GM12891 (cell line): ENCODE results near the gene TMEM89.

ENCODE experiments used
- DNase-seq: peaks from one replicate; pipeline ENCODE4 v3.0.0; 2011; ENCODE audit warnings: low spot score; ENCODE audit not compliant: insufficient read length
- FAIRE-seq: peaks from 2 replicates; lab custom pipeline; 2011; peaks lifted over from hg19 to GRCh38; lab: Jason Lieb, UNC
- PAX5 ChIP-seq: IDR thresholded peaks from 2 replicates; pipeline ENCODE4 v1.6.1; 2011; ENCODE audit warnings: low read length, moderate library complexity, mild to moderate bottlenecking; ENCODE audit not compliant: insufficient read depth, severe bottlenecking
- POLR2A ChIP-seq: IDR thresholded peaks from 2 replicates; pipeline ENCODE4 v1.6.1; 2011; ENCODE audit warnings: low read depth, low read length, control low read depth
- POLR2AphosphoS5 ChIP-seq: IDR thresholded peaks from 2 replicates; pipeline ENCODE4 v1.6.1; 2011; ENCODE audit warnings: low read depth, low read length, control low read depth
- POU2F2 ChIP-seq: IDR thresholded peaks from 2 replicates; pipeline ENCODE4 v1.6.1; 2011; ENCODE audit warnings: low read depth, mild to moderate bottlenecking, control low read depth, low read length, moderate library complexity
- SPI1 ChIP-seq: IDR thresholded peaks from 2 replicates; pipeline ENCODE4 v1.6.1; 2011; ENCODE audit warnings: low read depth, low read length, control low read depth
- TAF1 ChIP-seq: IDR thresholded peaks from 2 replicates; pipeline ENCODE4 v1.6.1; 2011; ENCODE audit warnings: low read depth, low read length, control low read depth

TMEM89 gene

DNA sequence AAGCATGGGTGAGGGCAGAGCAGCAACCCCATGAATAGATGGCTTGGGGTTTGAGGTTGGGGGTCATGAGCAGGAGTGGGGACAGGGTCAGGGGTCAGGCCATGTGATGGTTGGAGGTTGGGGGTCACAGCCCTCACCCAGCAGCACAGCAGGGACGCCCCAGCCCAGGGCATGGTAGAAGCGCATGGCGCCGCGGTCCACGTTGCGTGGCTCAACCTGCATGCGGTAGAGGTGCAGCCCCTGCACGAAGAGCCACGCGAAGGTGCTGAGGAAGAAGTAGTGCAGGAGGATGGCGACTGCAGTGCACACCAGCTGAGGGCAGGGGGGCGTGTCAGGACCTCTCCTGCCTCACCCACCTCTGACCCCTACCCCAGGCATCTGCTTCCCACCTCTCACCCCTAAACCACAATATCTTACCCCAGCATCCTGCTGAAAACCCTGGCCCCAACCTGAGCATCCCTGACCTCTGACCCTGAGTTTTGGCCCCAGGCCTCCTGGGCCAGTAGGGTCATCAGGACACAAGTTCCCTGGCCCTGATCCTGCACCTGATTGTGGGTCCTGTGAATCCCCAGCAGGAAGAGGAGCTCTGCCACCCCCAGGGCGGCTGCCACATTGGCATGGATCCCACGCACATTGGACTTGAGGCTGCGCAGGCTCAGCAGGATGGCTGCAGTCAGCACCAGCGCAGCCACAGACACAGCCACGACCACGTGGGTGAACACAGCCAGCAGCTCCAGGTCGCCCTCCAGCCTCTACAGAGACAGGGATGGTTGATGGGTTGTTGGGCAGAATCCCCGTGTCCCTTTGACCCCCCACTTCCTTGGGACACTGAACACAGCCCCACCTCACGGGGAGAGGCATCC, 23.6 kb upstream of the TMEM89 start:
- FAIRE-seq (no peak), DNase-seq (no peak)
- no peak for TF ChIP-seq POLR2A
- no peak for TF ChIP-seq TAF1
- no peak for TF ChIP-seq POU2F2
- TF ChIP-seq POLR2AphosphoS5, result no peak
- TF ChIP-seq PAX5, result no peak
- TF ChIP-seq SPI1, result no peak

DNA sequence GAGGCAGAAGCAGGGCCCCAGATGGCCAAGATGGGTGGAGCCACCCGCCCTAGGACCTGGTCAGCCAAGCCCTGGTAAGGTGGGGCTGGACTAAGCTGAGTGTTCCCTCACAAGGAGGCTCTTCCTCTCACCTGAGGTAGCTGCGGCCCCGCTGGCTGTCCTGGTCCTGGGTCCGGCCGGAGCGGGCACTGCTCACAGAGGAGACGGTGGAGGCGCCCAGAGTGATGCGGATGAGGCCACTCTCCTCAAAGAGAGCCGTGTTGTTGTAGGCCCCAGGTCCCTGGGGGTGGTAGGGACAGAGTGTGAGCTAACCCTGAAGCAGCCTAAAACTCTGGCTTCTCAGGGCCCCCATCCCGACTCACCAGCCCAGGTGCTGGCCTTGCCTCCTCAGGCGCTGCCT, 21.0 kb upstream of the TMEM89 start:
- no peak for TF ChIP-seq POLR2A
- no peak for TF ChIP-seq SPI1
- no peak for TF ChIP-seq POU2F2
- no peak for TF ChIP-seq PAX5
- no peak for TF ChIP-seq POLR2AphosphoS5
- TF ChIP-seq TAF1, result no peak
- FAIRE-seq (no peak), DNase-seq (no peak)

DNA sequence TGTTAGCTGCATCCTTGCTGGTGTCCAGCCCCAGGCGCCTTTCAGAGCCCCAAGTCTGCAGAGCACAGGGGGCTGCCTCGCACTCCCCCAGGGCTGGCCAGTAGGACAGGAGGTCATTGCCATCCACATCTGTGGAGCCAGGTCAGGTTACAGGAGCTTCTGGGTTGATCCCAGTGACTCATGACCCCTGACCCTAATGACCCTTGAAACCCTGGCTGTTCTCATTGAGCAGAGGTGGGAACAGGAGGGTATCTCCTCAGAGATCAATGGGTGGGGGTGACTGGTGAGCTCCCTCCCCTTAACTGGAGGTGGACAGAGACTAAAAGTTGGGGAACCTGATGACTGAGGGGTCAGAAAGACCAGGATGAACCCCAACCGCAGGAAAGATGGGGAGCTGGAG, 19.8 kb upstream of the TMEM89 start:
- no peak for TF ChIP-seq PAX5
- no peak for TF ChIP-seq POU2F2
- TF ChIP-seq SPI1, result no peak
- no peak for TF ChIP-seq POLR2AphosphoS5
- no peak for TF ChIP-seq POLR2A
- no peak for FAIRE-seq
- no peak for DNase-seq

DNA sequence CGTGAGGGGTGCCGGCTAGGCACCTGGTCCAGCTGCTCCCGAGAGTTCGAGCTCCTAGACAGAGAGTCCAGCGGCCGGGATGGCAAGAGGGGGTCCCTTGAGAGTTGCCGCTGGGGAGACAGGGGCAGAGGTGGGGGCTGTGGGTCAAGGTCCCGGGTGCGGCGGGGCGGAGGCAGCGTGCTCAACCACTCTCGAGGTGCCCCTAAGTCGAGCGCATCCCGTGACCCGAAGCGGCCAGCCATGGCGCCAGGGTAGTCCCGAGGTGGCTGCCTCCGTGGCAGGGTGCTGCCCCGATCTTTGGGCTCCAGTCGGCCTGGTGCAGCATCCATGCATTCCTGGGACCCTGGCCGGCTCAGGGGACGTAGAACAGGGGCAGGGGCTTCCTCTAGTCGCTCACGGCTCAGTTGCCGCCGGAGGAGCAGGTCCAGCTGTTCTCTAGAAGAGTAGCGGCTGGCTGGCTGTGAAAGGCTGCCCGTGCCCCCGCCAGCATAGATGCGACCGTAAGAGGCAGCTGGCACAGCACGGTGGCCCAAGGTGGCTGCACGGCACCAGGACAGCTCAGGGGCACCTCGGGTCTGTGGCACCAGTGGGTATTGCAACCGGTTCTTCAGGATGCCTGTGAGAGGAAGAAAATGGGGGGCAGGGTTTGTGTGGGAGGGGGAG, 18.5 kb upstream of the TMEM89 start:
- TF ChIP-seq POU2F2 (no peak), PAX5 (no peak), SPI1 (no peak), POLR2A (no peak)
- FAIRE-seq (no peak), DNase-seq (no peak)

DNA sequence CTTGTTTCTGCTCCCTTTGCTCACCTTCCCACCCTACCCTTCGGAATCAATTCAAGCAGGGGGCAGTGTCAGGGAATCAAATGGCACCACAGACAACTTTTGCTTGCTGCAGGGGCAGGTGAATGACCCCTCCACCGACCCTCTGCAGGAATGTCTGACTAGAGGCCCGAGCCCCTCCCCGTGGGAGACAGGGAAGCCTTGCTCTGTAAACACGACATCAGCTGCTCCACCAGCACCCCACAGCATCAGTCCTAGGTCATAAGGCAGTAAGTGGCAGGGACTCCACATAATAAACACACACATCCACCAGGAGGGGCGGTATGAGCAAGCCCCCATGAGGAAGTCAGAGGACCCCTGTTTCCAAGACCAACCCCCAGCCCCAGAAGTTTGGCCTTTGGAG, 15.7 kb upstream of the TMEM89 start:
- DNase-seq, result no peak
- FAIRE-seq, result no peak
- TF ChIP-seq TAF1 (no peak), POLR2AphosphoS5 (no peak), POLR2A (no peak), SPI1 (no peak), POU2F2 (no peak), PAX5 (no peak)

DNA sequence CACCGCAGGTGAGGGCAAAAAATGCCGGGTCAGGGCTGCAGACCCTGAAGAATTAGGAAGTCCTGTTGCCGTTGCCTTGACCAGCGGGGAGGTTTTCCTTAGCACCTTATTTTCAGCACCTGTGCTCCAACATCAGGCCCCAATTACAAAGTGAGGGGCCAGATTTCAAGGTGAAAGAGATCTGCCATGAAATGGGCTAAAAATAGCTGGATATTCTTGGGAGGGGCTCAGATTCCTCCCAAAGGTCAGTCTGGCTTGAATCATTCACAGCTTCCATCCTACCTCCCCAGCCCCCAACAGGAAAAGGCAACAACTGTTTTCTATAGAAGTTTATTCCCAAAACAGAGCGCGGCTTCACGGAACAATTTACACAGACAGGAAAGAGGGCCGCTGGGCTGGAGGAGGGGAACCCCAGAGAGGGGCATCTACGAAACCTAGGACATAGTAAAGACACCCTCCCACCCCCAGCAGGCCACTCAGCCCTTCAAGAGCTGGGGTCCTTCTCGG, 14.6 kb upstream of the TMEM89 start:
- no peak for TF ChIP-seq POLR2A
- TF ChIP-seq POU2F2, result no peak
- no peak for TF ChIP-seq SPI1
- TF ChIP-seq TAF1, result no peak
- TF ChIP-seq POLR2AphosphoS5, result no peak
- FAIRE-seq (no peak), DNase-seq (no peak)

DNA sequence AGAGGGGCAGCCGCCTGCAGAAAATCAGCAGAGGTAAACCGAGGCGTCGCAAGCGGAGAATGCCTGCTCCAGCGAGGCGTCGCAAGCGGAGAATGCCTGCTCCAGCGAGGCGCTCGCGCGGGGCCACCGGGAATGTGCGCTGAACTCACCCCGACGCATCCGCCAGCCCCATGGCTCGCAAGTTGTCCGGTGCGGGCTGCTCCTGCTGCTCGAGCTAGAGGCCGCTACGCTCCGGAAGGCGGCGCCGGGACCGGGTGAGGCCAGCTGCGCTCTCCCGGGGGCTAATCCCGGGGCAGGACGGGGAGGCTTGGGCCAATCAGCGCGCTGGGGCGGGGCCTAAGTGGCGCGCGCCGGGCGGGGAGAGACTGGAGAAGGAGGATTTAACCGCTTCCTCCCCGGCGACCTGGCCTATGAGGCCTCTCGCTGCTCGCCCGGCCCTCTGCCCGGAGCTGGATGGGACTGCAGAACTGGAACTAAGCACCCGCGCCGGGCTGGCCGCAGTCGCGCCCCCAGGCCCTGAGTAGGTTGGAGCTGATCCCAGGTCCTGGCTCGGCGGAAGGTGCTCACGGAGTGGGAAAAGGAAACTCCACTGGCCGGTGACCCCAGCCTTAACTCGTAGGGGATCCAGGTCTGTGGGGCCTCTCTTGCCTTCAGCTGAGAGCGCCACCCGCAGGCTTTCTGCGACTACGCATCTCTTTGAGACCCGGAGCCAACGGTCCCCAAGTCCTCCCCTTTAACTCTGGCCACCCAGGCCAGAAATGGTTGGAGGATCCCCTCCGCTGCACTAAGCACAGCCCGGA, 13.9 kb upstream of the TMEM89 start, which contains the start of gene SLC26A6:
Gene SLC26A6 (minus strand): TSS at position 240 of the 800 bp plus-strand sequence. CDS start 68 bp downstream, at position 172.
- peak; percentile 100 for DNase-seq

DNA sequence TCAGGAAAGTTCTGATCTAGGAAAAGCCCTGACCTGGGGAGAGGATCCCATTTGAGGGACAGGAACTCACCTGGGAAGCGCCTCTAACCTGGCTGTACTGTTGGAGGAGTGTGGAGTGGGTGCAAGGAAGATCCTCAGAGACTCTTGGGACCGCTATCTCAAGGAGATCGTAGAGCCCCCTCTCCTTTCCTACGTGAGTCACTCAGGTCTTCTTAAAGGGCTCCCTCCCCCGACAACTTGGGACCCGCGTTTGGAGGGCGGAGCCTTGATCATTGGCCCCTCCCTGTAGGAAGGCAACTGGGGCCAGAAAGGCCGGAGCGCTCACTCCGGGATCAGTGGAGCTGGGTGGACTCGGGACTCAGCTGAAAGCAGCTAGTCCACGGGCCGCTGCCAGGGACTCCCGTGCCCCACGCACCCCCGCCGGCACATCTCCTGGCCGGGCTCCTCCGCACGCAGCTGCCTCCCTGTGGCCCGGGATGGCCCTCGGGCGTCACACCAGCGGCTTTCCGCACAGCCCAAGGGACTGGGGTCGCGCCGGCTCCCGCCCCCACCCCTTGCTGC, 13.2 kb upstream of the TMEM89 start:
- DNase-seq (peak; percentile 75), FAIRE-seq (no peak)
- TF ChIP-seq PAX5 (no peak), POU2F2 (no peak), POLR2A (no peak), SPI1 (no peak), POLR2AphosphoS5 (no peak), TAF1 (no peak)

More for the DNA sequence above, 13.9 kb upstream of the TMEM89 start, which contains the start of gene SLC26A6:
- FAIRE-seq, result peak; percentile 99
- TF ChIP-seq PAX5, result no peak
- no peak for TF ChIP-seq POLR2AphosphoS5
- TF ChIP-seq SPI1, result peak; percentile 44; the same call in 1 of the 2 replicates
- TF ChIP-seq POLR2A, result no peak
- TF ChIP-seq POU2F2, result no peak
- TF ChIP-seq TAF1, result no peak

DNA sequence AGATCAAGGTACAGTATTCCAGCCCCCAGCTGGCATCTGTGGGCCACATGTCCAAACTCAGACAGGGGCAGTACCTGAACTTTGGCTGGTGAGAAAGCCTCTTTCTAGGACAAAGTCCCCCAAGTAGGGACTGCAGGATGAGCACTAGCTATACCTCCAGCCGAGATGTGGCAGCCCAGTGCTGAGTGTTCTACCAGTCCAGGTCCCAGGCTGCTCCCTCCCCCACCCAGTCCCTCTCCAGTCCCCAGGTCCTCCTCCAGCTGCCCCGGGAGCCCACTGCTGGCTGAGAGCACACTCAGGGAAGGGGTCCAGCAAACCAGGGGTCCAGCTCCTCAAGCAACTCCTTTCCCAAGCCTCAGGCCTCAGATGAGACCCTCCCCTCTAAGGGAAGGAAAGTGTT, 12.2 kb upstream of the TMEM89 start:
- DNase-seq (no peak), FAIRE-seq (no peak)
- TF ChIP-seq SPI1 (no peak), POLR2AphosphoS5 (no peak), POU2F2 (no peak), TAF1 (no peak), POLR2A (no peak), PAX5 (no peak)
